T47D (cell line): ENCODE data around the gene TCF7L1.

Source experiments
- DNase-seq, 2 experiments: peaks; one replicate each; pipeline versions ENCODE4 v3.0.0 to v3.0.0-alpha.2; 2011 to 2012; ENCODE audit warnings: low read depth in 1 of 2, low spot score in 1 of 2
- JUND ChIP-seq: IDR thresholded peaks from 2 replicates; pipeline ENCODE4 v1.6.1; 2012; ENCODE audit warnings: low read depth
- in situ Hi-C: cut with HindIII; loops from 2 replicates; pipeline ENCODE4 v1.10.0; 2016; ENCODE audit warnings: low sequenced_read_pairs, low pct_unique_long_range_greater_than_20kb

Gene TCF7L1

GRCh38 chr2:85213404-85213803, 80.2 kb downstream of the TCF7L1 start:
- TF ChIP-seq JUND, result no peak
- in situ Hi-C loops, result no loop called here
- no peak for DNase-seq

- DNase-seq, result no peak
- TF ChIP-seq JUND, result no peak
- in situ Hi-C loops, result no loop called here
Observed at GRCh38 chr2:85213901-85214512, 80.8 kb downstream of the TCF7L1 start.

GRCh38 chr2:85215081-85215447, 81.9 kb downstream of the TCF7L1 start:
- peak in 1 of 2 experiments; percentile 43 for DNase-seq
- in situ Hi-C loops, result no loop called here
- no peak for TF ChIP-seq JUND

GRCh38 chr2:85215448-85216401, 82.5 kb downstream of the TCF7L1 start:
- DNase-seq, result peak in 1 of 2 experiments; percentile 20
- in situ Hi-C loops, result no loop called here

GRCh38 chr2:85216927-85217326, 83.7 kb downstream of the TCF7L1 start:
- in situ Hi-C loops, result no loop called here
- no peak for DNase-seq
- no peak for TF ChIP-seq JUND

More at GRCh38 chr2:85215448-85216401, 82.5 kb downstream of the TCF7L1 start:
- TF ChIP-seq JUND, result no peak

GRCh38 chr2:85221067-85221691, 88.0 kb downstream of the TCF7L1 start:
- DNase-seq, result no peak
- in situ Hi-C loops, result no loop called here
- no peak for TF ChIP-seq JUND

GRCh38 chr2:85222792-85223191, 89.6 kb downstream of the TCF7L1 start:
- DNase-seq, result peak in 1 of 2 experiments; percentile 41
- in situ Hi-C loops, result no loop called here

GRCh38 chr2:85226783-85227182, 93.6 kb downstream of the TCF7L1 start:
- no peak for DNase-seq
- in situ Hi-C loops, result no loop called here
- TF ChIP-seq JUND, result no peak

More at GRCh38 chr2:85222792-85223191, 89.6 kb downstream of the TCF7L1 start:
- no peak for TF ChIP-seq JUND

- in situ Hi-C loops, result no loop called here
- no peak for TF ChIP-seq JUND
- DNase-seq, result no peak
Observed at GRCh38 chr2:85230679-85231467, 97.7 kb downstream of the TCF7L1 start.

- no peak for TF ChIP-seq JUND
- in situ Hi-C loops, result no loop called here
- no peak for DNase-seq
Observed at GRCh38 chr2:85231468-85231805, 98.2 kb downstream of the TCF7L1 start.

GRCh38 chr2:85231952-85232351, 98.8 kb downstream of the TCF7L1 start:
- no peak for TF ChIP-seq JUND
- in situ Hi-C loops, result no loop called here

GRCh38 chr2:85234868-85235267, 101.7 kb downstream of the TCF7L1 start:
- no peak for DNase-seq
- in situ Hi-C loops, result no loop called here
- no peak for TF ChIP-seq JUND

More at GRCh38 chr2:85231952-85232351, 98.8 kb downstream of the TCF7L1 start:
- no peak for DNase-seq
